Measurements from ENCODE around the gene NCAM1. TPM values are rescaled to one million over a fixed set of nuclear protein-coding genes. Genes with fewer than 3 reads are reported as not detected.

NCAM1 gene
- total and polyA plus RNA-seq, 8 donors, result 1.2 to 19.6 (median 3.6) TPM

GRCh38 chr11:113193946-113194345, 232.7 kb downstream of the NCAM1 start:
- H3K4me3 ChIP-seq, result no peak overlapping the region
- H3K36me3 ChIP-seq, result no peaks in the 10 kb centered on the region
- H3K4me1 ChIP-seq, result peaks cover 0 to 3% (median 0%) of the 10 kb centered on the region in 3 donors
- no peak overlapping the region for H3K27ac ChIP-seq
- FAIRE-seq (no peak), ATAC-seq (peak in 2 of 4 donors; percentile 43 to 49), DNase-seq (peak in 2 of 6 donors; percentile 15 to 29)
- H3K9me3 ChIP-seq, result no peaks in the 10 kb centered on the region
- H3K27me3 ChIP-seq, result peaks cover 0 to 9% (median 0%) of the 10 kb centered on the region in 4 donors
- TF ChIP-seq, protein P1, sequence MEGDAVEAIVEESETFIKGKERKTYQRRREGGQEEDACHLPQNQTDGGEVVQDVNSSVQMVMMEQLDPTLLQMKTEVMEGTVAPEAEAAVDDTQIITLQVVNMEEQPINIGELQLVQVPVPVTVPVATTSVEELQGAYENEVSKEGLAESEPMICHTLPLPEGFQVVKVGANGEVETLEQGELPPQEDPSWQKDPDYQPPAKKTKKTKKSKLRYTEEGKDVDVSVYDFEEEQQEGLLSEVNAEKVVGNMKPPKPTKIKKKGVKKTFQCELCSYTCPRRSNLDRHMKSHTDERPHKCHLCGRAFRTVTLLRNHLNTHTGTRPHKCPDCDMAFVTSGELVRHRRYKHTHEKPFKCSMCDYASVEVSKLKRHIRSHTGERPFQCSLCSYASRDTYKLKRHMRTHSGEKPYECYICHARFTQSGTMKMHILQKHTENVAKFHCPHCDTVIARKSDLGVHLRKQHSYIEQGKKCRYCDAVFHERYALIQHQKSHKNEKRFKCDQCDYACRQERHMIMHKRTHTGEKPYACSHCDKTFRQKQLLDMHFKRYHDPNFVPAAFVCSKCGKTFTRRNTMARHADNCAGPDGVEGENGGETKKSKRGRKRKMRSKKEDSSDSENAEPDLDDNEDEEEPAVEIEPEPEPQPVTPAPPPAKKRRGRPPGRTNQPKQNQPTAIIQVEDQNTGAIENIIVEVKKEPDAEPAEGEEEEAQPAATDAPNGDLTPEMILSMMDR (IDR thresholded peaks at IDR 0.05), result no peak
- intact Hi-C loops (cut with DNase I), result no loop called here
- WGBS, 2 donors, result 33 to 35% methylated on average over 5 of the region's 5 CpGs

- Histone ChIP-seq H3K27me3 (peaks cover 0 to 9% (median 0%) of the 10 kb centered on the region in 4 donors), H3K36me3 (no peaks in the 10 kb centered on the region), H3K9me3 (no peaks in the 10 kb centered on the region), H3K4me1 (peaks cover 0 to 3% (median 0%) of the 10 kb centered on the region in 3 donors), H3K27ac (no peak overlapping the region), H3K4me3 (no peak overlapping the region)
- intact Hi-C loops (cut with DNase I), result no loop called here
- TF ChIP-seq, protein P1 (IDR thresholded peaks at IDR 0.05), result no peak
- ATAC-seq, result no peak
- no peak for FAIRE-seq
- DNase-seq, result no peak
- 67 to 80% methylated on average over 3 of the region's 3 CpGs for WGBS, 2 donors
Measured at GRCh38 chr11:113195728-113196127, 234.5 kb downstream of the NCAM1 start.

DNA sequence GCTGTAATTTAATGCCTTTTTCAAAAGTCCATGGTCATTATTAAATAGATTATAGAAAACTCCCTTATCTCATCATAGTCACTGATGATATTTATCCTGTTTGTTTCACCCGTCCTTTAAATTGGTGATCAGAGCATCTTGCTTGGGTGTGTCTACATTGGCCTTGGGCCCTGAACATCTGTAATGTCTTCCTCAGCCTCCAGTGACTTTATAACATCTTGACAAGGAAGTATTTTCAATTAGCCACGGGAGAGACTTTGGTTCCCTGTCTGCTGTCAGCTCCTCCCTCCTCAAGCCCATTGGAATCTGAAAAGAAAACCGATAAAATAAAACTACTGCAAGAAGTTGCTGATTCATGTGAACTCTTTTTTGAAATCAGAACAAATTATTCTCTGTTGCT, 236.2 kb downstream of the NCAM1 start:
- H3K27ac ChIP-seq, result no peak overlapping the region
- WGBS, 2 donors, result 38 to 42% methylated on average over 3 of the region's 3 CpGs
- H3K9me3 ChIP-seq, result no peaks in the 10 kb centered on the region
- no peak overlapping the region for H3K4me3 ChIP-seq
- TF ChIP-seq, protein P1 (IDR thresholded peaks at IDR 0.05), result no peak
- FAIRE-seq (no peak), DNase-seq (no peak), ATAC-seq (no peak)
- H3K36me3 ChIP-seq, result no peaks in the 10 kb centered on the region
- intact Hi-C loops (cut with DNase I), result no loop called here
- peaks cover 0 to 3% (median 0%) of the 10 kb centered on the region in 3 donors for H3K4me1 ChIP-seq
- peaks cover 0 to 9% (median 0%) of the 10 kb centered on the region in 4 donors for H3K27me3 ChIP-seq

GRCh38 chr11:113198972-113199661, 237.9 kb downstream of the NCAM1 start:
- ATAC-seq, result no peak

More at GRCh38 chr11:113198972-113199661, 237.9 kb downstream of the NCAM1 start:
- H3K36me3 ChIP-seq, result no peaks in the 10 kb centered on the region
- WGBS, 2 donors, result 34 to 41% methylated on average over 10 of the region's 10 CpGs
- peaks cover 0 to 9% (median 0%) of the 10 kb centered on the region in 4 donors for H3K27me3 ChIP-seq
- no peak overlapping the region for H3K27ac ChIP-seq
- no peaks in the 10 kb centered on the region for H3K4me1 ChIP-seq
- no peaks in the 10 kb centered on the region for H3K9me3 ChIP-seq
- FAIRE-seq, result no peak
- no peak overlapping the region for H3K4me3 ChIP-seq
- TF ChIP-seq, protein P1 (IDR thresholded peaks at IDR 0.05), result no peak
- DNase-seq, result no peak
- intact Hi-C loops (cut with DNase I), result no loop called here

All from pancreas (tissue), 10 donors.